Left cardiac atrium (tissue), 4 donors: ENCODE results near the gene AHCYL2. TPM values are rescaled to one million over a fixed set of nuclear protein-coding genes. Genes with fewer than 3 reads are reported as not detected.
"Not testable (repeated sequence)": the region's sequence is repeated elsewhere in the genome, so short reads cannot be mapped to it uniquely, and the experiment has no call there.

Experiments used
- ATAC-seq, 2 donors: fragments of 200-7000 bp; cut with Tn5 transposase; one replicate each; pipeline ENCODE4 v1.9.1; 2020; ENCODE audit warnings: mild to moderate bottlenecking in 2 of 2, moderate library complexity in 2 of 2
- DNase-seq: peaks from one replicate; pipeline ENCODE4 v3.0.0-alpha.2; 2020
- intact Hi-C, 2 donors: fragments of 100-400 bp; cut with DNase I; formaldehyde crosslinking; loops; one replicate each; pipeline versions ENCODE4 v1.14.1 to v1.15.1; 2022 to 2023
- total RNA-seq, 2 donors: library from RNA; stranded (reverse); fragmentation: NEBNext Ultra II Directional; extraction: Animal tissue kit (Norgen Biotek cat#: 25700); gene quantifications; one replicate each; pipeline ENCODE4 v1.2.1, GENCODE V29; 2021
- donor health status: DM: no; HTN: yes; CAD: no.
- donor health status: DM: no; HTN: yes; CAD: no; lungs with severe emphysema.
- donor health status: DM: yes; HTN: yes; CAD: no.
- donor health status: Dilated cardiomyopathy.

AHCYL2 gene
- total RNA-seq, 2 donors from 2014 or later = 5.7 to 6.4 TPM

DNA sequence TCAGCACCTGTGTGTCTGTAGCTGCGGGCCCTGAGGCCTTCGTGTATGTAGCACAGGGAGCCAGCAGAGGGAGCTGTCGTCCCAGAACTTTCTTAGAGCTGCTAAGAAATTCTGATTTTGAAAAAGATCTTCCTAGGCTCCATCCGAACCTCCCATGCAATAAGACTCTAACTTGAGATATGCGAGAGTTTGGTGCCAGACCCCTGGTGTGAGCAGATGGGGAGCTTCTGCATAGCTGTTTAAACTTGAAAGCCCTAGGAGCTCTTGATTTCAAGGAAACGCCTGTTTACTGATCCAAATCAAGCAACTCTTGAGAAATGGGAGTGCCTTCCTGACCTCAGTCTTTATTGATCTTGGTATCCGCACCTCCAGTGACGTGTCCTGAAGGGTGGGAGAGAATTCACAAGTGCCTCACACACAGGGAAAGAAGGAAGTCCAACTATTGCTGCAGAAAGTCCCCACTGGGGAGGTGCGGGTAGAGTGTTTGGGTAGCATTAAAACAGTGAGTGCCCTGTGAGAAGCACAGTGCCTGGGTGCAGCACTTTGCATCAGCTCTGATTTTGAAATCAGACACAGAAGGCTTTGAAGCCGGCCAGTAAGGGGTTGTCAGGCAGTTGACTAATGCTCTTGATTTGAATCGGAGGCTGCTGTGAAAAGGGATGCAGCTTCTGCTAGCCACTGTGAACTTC lies 143.0 kb downstream of the AHCYL2 start:
- intact Hi-C loops = loop anchor here (1.0 to 10.0 kb wide), 3 partner anchors 103 to 277 kb away; no protein-coding TSS in a partner anchor
- ATAC-seq (peak; percentile 90 to 92), DNase-seq (peak; percentile 76)

- intact Hi-C loops = loop anchor here (5.0 to 10.0 kb wide), 2 partner anchors 104 to 276 kb away; no protein-coding TSS in a partner anchor
- DNase-seq (no peak), ATAC-seq (no peak)
Observed at GRCh38 chr7:129368389-129368986, 143.7 kb downstream of the AHCYL2 start.

DNA sequence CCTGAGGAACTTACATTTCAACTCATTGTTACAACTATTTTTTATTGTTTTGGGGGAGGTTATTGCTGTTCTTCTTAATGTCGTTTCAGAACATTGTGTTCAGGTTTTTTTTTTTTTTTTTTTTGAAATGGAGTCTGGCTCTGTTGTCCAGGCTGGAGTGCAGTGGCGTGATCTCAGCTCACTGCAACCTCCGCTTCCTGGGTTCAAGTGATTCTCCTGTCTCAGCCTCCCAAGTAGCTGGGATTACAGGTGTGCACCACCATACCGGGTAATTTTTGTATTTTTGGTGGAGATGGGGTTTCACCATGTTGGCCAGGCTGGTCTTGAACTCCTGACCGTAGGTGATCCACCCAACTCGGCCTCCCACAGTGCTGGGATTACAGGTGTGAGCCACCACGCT lies 144.6 kb downstream of the AHCYL2 start:
- intact Hi-C loops = loop anchor here (5.0 to 10.0 kb wide), 2 partner anchors 103 to 275 kb away; no protein-coding TSS in a partner anchor
- ATAC-seq = not testable (repeated sequence)

DNA sequence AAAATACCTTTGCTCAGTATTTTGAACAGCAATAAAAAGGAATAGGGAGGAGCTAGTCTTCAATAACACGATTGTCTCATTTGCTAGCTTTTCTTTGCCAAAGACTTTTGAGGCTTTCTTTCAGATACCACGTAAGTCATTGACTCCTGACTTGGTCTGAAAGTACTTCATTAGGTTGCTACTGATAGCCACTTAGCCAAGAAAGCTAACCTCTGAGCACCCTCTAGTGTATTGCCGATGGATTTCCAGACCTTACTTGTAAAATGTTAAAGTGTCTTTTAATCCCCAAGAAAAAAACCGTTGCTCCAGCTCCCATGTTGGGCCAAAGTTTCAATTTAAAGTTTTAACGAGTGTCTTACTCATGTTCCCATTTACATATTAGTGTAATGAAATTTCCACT lies 146.0 kb downstream of the AHCYL2 start:
- intact Hi-C loops = no loop called here
- DNase-seq = no peak
- no peak for ATAC-seq

More for the DNA sequence above, 144.6 kb downstream of the AHCYL2 start:
- DNase-seq = not testable (repeated sequence)

GRCh38 chr7:129371487-129371886 lies 146.7 kb downstream of the AHCYL2 start:
- intact Hi-C loops = no loop called here
- DNase-seq (no peak), ATAC-seq (no peak)

- intact Hi-C loops = no loop called here
- ATAC-seq (no peak), DNase-seq (no peak)
Observed at GRCh38 chr7:129373651-129374428, 149.0 kb downstream of the AHCYL2 start.

DNA sequence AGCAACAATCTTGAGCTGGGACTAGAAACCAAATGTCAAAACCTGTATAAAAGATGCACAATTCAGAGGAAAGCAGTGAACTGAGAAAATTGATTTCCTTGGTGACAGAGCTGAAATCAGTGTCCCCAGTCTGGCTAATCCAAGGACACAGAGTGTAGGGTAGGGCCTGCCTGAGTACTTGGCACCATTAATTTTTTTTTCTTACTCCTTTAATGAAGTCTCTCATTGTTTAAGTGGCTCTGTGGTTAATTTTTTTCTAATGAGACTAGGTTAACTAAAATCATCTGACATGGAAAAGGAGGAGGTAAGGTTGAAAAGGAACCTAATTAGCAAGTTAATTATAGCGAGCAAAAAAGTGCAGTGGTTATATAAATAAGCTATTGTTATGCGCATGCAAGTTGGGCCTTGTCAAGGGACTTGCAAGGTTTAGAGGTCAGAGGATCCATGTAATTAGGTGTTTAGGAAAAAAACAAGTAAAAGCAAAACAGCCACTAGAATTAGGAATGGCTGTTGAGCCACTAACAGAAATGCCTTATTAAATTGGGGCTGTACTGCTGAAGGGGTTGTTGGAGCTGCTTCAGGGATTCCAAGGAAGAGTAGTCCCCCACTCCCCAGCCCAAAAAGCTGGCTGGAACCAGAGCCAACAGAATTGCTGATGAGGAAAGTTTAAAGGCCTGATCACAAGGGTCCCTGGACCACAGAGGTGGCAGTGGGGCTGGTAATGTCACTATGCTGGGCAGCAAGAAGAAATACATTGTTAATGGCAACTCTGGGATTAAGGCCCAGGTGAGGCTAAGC lies 150.5 kb downstream of the AHCYL2 start:
- intact Hi-C loops = no loop called here
- DNase-seq (no peak), ATAC-seq (no peak)

DNA sequence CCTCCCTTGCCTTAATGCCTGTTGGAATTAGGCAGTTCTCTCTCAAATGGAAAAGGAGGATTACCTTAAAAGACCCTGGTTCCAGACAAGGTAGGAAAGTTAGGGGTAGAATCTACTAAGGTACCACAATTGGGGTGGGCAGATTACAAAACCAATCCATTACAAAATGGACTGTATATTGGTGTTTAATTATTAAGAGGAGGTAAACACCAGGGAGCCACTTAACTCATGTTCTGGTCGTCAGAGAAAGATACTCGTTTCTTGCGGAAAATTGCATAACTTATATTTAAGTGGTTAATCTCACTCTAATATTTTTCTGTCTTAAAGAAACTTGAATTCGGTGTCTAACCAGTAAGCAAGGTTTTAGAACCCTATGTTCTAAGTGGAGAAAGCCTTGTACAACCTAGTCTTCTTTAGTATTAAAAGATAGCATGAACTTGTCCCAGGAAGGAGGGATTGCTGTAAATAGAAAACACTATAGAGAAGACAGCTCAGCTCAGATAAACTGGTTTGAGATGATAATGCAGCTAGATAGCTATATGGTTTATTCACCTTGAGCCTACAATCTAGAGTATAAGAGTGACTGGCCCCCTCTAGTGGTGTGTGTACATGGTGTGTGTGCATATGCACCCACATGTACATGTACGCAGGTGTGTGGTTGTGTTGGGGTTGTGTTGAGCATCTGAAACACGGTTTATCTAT lies 151.4 kb downstream of the AHCYL2 start:
- peak in 1 of 2 donors; percentile 56 for ATAC-seq
- intact Hi-C loops = no loop called here
- DNase-seq = no peak

GRCh38 chr7:129376778-129377700 lies 152.2 kb downstream of the AHCYL2 start:
- intact Hi-C loops = no loop called here
- no peak for ATAC-seq

GRCh38 chr7:129381710-129382484 lies 157.1 kb downstream of the AHCYL2 start:
- DNase-seq = no peak
- no peak for ATAC-seq
- intact Hi-C loops = no loop called here

More at GRCh38 chr7:129376778-129377700, 152.2 kb downstream of the AHCYL2 start:
- no peak for DNase-seq

DNA sequence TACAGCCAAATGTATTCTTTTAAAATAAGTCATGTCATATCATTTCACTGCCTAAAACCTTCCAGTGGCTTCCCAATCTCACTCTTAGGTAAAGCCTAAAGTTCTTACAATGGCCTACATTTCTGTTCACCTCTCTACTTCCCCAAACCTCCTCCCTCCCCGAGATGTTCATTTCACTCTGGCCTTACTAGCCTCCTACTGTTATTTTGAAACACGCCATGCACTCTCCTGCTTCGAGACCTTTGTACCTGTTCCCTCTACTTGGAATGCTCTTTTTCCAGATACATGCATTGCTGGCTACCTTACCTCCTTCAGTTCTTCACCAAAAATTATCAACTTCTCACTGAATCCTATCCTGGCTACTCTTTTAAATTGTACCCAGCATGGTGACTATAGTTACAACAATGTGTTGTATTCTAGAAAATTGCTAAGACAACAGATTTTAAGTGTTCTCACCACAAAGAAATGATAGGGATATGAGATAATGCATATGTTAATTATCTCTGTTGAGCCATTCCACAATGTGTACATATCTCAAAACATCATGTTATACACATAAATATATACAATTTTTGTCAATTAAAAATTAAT lies 158.8 kb downstream of the AHCYL2 start:
- DNase-seq (no peak), ATAC-seq (no peak)

GRCh38 chr7:129385116-129385515 lies 160.3 kb downstream of the AHCYL2 start:
- intact Hi-C loops = no loop called here
- no peak for ATAC-seq
- DNase-seq = no peak

More for the DNA sequence above, 158.8 kb downstream of the AHCYL2 start:
- intact Hi-C loops = no loop called here

- intact Hi-C loops = no loop called here
- ATAC-seq (no peak), DNase-seq (no peak)
Observed at GRCh38 chr7:129385598-129385997, 160.8 kb downstream of the AHCYL2 start.

- DNase-seq (no peak), ATAC-seq (no peak)
- intact Hi-C loops = no loop called here
Observed at GRCh38 chr7:129386506-129386905, 161.7 kb downstream of the AHCYL2 start.

DNA sequence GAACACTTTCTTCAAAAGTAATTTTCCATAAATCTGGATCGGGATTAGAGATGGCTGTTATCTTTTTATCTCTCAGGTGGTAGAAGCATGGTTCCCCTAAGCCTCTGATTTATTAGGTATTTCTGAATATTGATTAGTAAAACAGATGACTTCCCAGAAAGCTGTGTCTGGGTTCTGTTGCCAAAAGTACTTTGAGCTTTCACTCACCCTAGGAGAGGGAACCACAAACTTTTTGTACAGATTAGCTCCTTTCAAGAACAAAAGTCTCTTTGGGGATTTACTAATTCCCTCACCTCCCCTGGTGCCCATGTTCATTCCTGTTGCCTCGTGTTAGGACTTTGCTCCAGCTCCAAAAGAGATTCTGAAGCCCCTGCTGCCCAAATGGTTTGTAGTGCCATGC lies 162.7 kb downstream of the AHCYL2 start:
- DNase-seq (no peak), ATAC-seq (no peak)
- intact Hi-C loops = no loop called here

DNA sequence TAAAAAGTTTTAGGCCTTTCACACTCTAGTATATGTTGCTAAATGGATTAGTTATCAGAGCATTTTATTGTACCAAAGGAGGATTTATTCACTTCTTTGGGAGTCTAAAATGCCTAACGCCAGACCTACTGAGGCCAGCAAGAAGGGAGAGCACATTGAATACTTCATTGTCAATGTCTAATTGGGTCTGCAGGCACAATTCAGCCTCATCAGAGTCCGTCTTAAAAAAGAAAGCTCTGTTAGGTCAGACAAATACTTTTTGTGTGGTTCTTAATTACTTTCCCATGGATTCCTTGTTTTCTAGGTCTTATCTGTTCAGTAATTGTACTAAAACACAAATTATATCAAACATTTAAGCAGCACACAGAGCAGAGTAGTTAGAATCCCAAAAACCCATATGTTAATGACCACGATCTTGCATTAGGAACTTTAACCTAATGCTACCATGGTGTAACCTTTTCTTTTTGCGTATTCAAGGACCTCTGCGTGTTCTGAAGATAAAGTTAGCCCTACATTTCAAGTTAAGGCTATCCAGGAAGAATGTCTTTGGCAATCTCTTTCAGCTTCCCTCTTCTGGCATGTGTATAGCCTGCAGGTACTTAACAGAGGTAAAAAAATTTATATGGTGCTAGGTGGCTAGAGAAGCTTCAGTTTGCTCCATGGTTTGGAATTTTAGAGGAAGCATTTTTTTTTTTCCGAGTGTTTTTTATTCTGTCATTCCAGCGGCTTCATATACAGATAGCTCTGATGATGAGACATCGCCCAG lies 163.7 kb downstream of the AHCYL2 start:
- ATAC-seq (no peak), DNase-seq (no peak)
- intact Hi-C loops = no loop called here
